Measurements from ENCODE around the gene LETMD1. TPM values are rescaled to one million over a fixed set of nuclear protein-coding genes. Genes with fewer than 3 reads are reported as not detected.

LETMD1 gene
- 24.6 and 33.5 TPM in 2 replicates for total RNA-seq

GRCh38 chr12:51047655-51048540 is at the start of gene LETMD1:
Gene LETMD1, plus strand, starts transcription at chr12:51048327. Its CDS starts 30 bp downstream, at chr12:51048357.

GRCh38 chr12:51025836-51026638 is 22.1 kb upstream of the LETMD1 start, which contains the start of gene SLC11A2:
Gene SLC11A2, minus strand, starts transcription at chr12:51026384. Its CDS starts 15,656 bp downstream, at chr12:51010728.

DNA sequence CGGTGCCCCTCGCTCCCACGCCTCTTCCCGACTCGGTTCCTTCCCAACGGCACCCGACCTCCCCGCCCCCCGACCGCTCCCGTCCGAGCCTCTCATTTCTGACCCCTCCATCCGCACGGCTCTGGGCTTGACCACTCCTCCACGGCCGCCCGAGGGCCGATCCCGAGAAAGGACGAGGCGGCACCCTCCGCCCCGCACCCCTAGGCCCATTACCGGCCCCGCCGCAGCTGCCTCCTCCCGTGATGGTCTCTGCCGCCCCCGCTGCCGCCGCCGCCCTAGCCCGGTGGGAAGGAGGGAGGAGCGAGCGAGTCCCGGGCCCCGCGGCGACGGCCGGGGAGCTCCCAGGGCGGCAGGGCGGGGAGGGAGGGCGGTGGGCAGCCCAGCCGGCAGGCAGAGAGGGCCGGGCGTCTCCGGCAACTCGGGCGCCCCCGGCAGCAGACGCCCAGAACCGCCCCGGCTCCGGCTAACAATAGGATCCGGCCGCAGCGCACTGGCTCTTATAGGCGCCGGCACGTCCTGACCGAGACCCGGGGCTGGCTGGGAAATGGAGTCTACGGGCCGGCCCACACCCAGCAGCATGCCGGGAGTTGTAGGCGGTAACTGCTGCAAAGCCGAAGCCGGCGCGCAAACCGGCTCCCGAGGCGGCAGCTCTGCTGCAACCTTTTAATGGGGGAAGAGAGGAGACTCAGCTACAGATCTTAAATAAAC is 35.2 kb downstream of the LETMD1 start, which contains the start of gene CSRNP2:
TSS of gene CSRNP2 (minus strand) at position 471 of the 708 bp plus-strand sequence. CDS start 7,035 bp downstream, outside the sequence.

Other genes starting within 250 kb of the LETMD1 start
- gene TMPRSS12, start 205.4 kb upstream of the LETMD1 start, total RNA-seq: not detected in 2 replicates
- gene HIGD1C, start 95.8 kb upstream of the LETMD1 start, total RNA-seq: not detected in 2 replicates
- gene SLC11A2, start 21.9 kb upstream of the LETMD1 start, total RNA-seq: 26.9 and 51.0 TPM in 2 replicates
- 11.0 and 33.4 TPM in 2 replicates for gene CSRNP2, start 35.3 kb downstream of the LETMD1 start, total RNA-seq
- 5.3 and 15.0 TPM in 2 replicates for gene TFCP2, start 124.8 kb downstream of the LETMD1 start, total RNA-seq
- gene POU6F1, start 169.7 kb downstream of the LETMD1 start, total RNA-seq: 1.1 and 2.7 TPM in 2 replicates
- gene DAZAP2, start 190.5 kb downstream of the LETMD1 start, total RNA-seq: 48.6 and 73.3 TPM in 2 replicates
- 8.3 and 12.3 TPM in 2 replicates for gene SMAGP, start 222.1 kb downstream of the LETMD1 start, total RNA-seq

Data from bladder microvascular endothelial cell (primary cell).